Measurements from ENCODE around the gene RYR3.

The RYR3 gene

GRCh38 chr15:33476908-33477307, 166.1 kb downstream of the RYR3 start:
- Histone ChIP-seq H3K4me1 (ENCODE audit: control insufficient read depth in 1 of 2, insufficient read depth in 2 of 2, low read length in 2 of 2) (no peaks in the 10 kb centered on the region), H3K27me3 (ENCODE audit: low read depth, low read length) (no peaks in the 10 kb centered on the region), H3K27ac (ENCODE audit: low read length) (no peak overlapping the region), H3K4me3 (ENCODE audit: low read depth in 1 of 2, low read length in 2 of 2) (no peak overlapping the region), H3K36me3 (ENCODE audit: control insufficient read depth in 1 of 2, insufficient read depth in 2 of 2, low read length in 2 of 2) (peaks cover 0 to 5% of the 10 kb centered on the region in 2 donors), H3K9me3 (ENCODE audit: control insufficient read depth in 1 of 2, low read length in 2 of 2) (no peaks in the 10 kb centered on the region)

DNA sequence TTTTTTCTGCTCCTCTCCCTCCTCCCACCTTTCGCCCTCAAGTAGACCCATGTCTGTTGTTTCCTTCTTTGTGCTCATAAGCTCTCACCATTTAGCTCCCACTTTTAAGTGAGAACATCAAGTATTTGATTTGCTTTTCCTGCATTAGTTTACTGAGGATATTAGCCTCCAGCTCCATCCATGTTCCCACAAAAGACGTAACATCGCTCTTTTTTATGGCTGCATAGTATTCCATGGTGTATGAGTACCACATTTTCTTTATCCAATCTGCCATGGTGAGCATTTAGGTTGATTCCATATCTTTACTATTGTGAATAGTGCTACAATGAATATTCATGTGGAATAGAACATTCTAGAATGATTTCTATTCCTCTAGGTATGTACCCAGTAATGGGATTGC, 178.6 kb downstream of the RYR3 start:
- Histone ChIP-seq H3K4me1 (ENCODE audit: control insufficient read depth in 1 of 2, insufficient read depth in 2 of 2, low read length in 2 of 2) (peaks cover 0 to 5% of the 10 kb centered on the region in 2 donors), H3K9me3 (ENCODE audit: control insufficient read depth in 1 of 2, low read length in 2 of 2) (no peaks in the 10 kb centered on the region), H3K4me3 (ENCODE audit: low read depth in 1 of 2, low read length in 2 of 2) (no peak overlapping the region), H3K27ac (ENCODE audit: low read length) (no peak overlapping the region), H3K27me3 (ENCODE audit: low read depth, low read length) (no peaks in the 10 kb centered on the region), H3K36me3 (ENCODE audit: control insufficient read depth in 1 of 2, insufficient read depth in 2 of 2, low read length in 2 of 2) (no peaks in the 10 kb centered on the region)

- peaks cover 0 to 5% of the 10 kb centered on the region in 2 donors for H3K4me1 ChIP-seq (ENCODE audit: control insufficient read depth in 1 of 2, insufficient read depth in 2 of 2, low read length in 2 of 2)
These were observed 179.9 kb downstream of the RYR3 start for GRCh38 chr15:33490703-33491102.

GRCh38 chr15:33492434-33493052, 181.8 kb downstream of the RYR3 start:
- Histone ChIP-seq H3K4me3 (ENCODE audit: low read depth in 1 of 2, low read length in 2 of 2) (no peak overlapping the region), H3K36me3 (ENCODE audit: control insufficient read depth in 1 of 2, insufficient read depth in 2 of 2, low read length in 2 of 2) (no peaks in the 10 kb centered on the region), H3K27me3 (ENCODE audit: low read depth, low read length) (no peaks in the 10 kb centered on the region), H3K9me3 (ENCODE audit: control insufficient read depth in 1 of 2, low read length in 2 of 2) (no peaks in the 10 kb centered on the region), H3K4me1 (ENCODE audit: control insufficient read depth in 1 of 2, insufficient read depth in 2 of 2, low read length in 2 of 2) (peaks cover 0 to 5% of the 10 kb centered on the region in 2 donors), H3K27ac (ENCODE audit: low read length) (no peak overlapping the region)

More at GRCh38 chr15:33490703-33491102, 179.9 kb downstream of the RYR3 start:
- H3K4me3 ChIP-seq (ENCODE audit: low read depth in 1 of 2, low read length in 2 of 2): no peak overlapping the region
- H3K27me3 ChIP-seq (ENCODE audit: low read depth, low read length): no peaks in the 10 kb centered on the region
- H3K27ac ChIP-seq (ENCODE audit: low read length): no peak overlapping the region
- no peaks in the 10 kb centered on the region for H3K36me3 ChIP-seq (ENCODE audit: control insufficient read depth in 1 of 2, insufficient read depth in 2 of 2, low read length in 2 of 2)
- no peaks in the 10 kb centered on the region for H3K9me3 ChIP-seq (ENCODE audit: control insufficient read depth in 1 of 2, low read length in 2 of 2)

- no peak overlapping the region for H3K27ac ChIP-seq (ENCODE audit: low read length)
- no peak overlapping the region for H3K4me3 ChIP-seq (ENCODE audit: low read depth in 1 of 2, low read length in 2 of 2)
- H3K27me3 ChIP-seq (ENCODE audit: low read depth, low read length): no peaks in the 10 kb centered on the region
- no peaks in the 10 kb centered on the region for H3K9me3 ChIP-seq (ENCODE audit: control insufficient read depth in 1 of 2, low read length in 2 of 2)
- H3K36me3 ChIP-seq (ENCODE audit: control insufficient read depth in 1 of 2, insufficient read depth in 2 of 2, low read length in 2 of 2): no peaks in the 10 kb centered on the region
- peaks cover 0 to 5% of the 10 kb centered on the region in 2 donors for H3K4me1 ChIP-seq (ENCODE audit: control insufficient read depth in 1 of 2, insufficient read depth in 2 of 2, low read length in 2 of 2)
These were observed 183.5 kb downstream of the RYR3 start for GRCh38 chr15:33494306-33494705.

- no peak overlapping the region for H3K4me3 ChIP-seq (ENCODE audit: low read depth in 1 of 2, low read length in 2 of 2)
- H3K9me3 ChIP-seq (ENCODE audit: control insufficient read depth in 1 of 2, low read length in 2 of 2): no peaks in the 10 kb centered on the region
- H3K27me3 ChIP-seq (ENCODE audit: low read depth, low read length): no peaks in the 10 kb centered on the region
- no peak overlapping the region for H3K27ac ChIP-seq (ENCODE audit: low read length)
- H3K4me1 ChIP-seq (ENCODE audit: control insufficient read depth in 1 of 2, insufficient read depth in 2 of 2, low read length in 2 of 2): no peaks in the 10 kb centered on the region
- no peaks in the 10 kb centered on the region for H3K36me3 ChIP-seq (ENCODE audit: control insufficient read depth in 1 of 2, insufficient read depth in 2 of 2, low read length in 2 of 2)
These were observed 189.8 kb downstream of the RYR3 start for GRCh38 chr15:33500432-33501195.

GRCh38 chr15:33503681-33504080, 192.9 kb downstream of the RYR3 start:
- no peak overlapping the region for H3K4me3 ChIP-seq (ENCODE audit: low read depth in 1 of 2, low read length in 2 of 2)
- H3K4me1 ChIP-seq (ENCODE audit: control insufficient read depth in 1 of 2, insufficient read depth in 2 of 2, low read length in 2 of 2): no peaks in the 10 kb centered on the region
- no peak overlapping the region for H3K27ac ChIP-seq (ENCODE audit: low read length)
- H3K9me3 ChIP-seq (ENCODE audit: control insufficient read depth in 1 of 2, low read length in 2 of 2): no peaks in the 10 kb centered on the region
- no peaks in the 10 kb centered on the region for H3K36me3 ChIP-seq (ENCODE audit: control insufficient read depth in 1 of 2, insufficient read depth in 2 of 2, low read length in 2 of 2)
- H3K27me3 ChIP-seq (ENCODE audit: low read depth, low read length): no peaks in the 10 kb centered on the region

DNA sequence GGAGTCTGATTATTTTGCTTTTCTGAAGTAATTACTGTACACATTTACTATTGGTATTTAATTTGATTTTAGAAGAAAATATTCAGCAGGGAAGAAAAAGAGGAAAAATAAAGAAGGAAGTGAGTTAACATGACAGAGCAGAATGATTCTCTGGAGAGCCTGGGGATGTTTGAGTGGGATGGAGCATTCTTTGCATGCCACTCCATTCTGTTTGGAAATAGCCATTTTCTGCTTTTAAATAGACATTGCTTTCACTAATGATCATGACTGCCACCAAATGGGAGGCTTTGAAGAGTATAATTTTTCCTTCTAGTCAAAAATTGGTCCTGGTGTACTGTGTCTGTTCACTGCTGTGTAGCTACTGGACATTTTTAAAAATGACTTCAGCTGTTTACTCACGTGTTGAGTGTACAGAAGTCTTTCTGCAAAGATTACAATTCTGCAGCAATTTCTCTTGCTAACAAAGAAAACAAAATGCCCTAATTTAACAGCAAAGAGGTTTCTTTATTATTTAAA, 196.1 kb downstream of the RYR3 start:
- H3K36me3 ChIP-seq (ENCODE audit: control insufficient read depth in 1 of 2, insufficient read depth in 2 of 2, low read length in 2 of 2): no peaks in the 10 kb centered on the region
- H3K27me3 ChIP-seq (ENCODE audit: low read depth, low read length): no peaks in the 10 kb centered on the region
- H3K9me3 ChIP-seq (ENCODE audit: control insufficient read depth in 1 of 2, low read length in 2 of 2): no peaks in the 10 kb centered on the region
- H3K4me1 ChIP-seq (ENCODE audit: control insufficient read depth in 1 of 2, insufficient read depth in 2 of 2, low read length in 2 of 2): no peaks in the 10 kb centered on the region
- H3K27ac ChIP-seq (ENCODE audit: low read length): no peak overlapping the region
- H3K4me3 ChIP-seq (ENCODE audit: low read depth in 1 of 2, low read length in 2 of 2): no peak overlapping the region

GRCh38 chr15:33508703-33509102, 197.9 kb downstream of the RYR3 start:
- Histone ChIP-seq H3K27me3 (ENCODE audit: low read depth, low read length) (no peaks in the 10 kb centered on the region), H3K36me3 (ENCODE audit: control insufficient read depth in 1 of 2, insufficient read depth in 2 of 2, low read length in 2 of 2) (no peaks in the 10 kb centered on the region), H3K4me3 (ENCODE audit: low read depth in 1 of 2, low read length in 2 of 2) (no peak overlapping the region), H3K27ac (ENCODE audit: low read length) (no peak overlapping the region), H3K4me1 (ENCODE audit: control insufficient read depth in 1 of 2, insufficient read depth in 2 of 2, low read length in 2 of 2) (peaks cover 0 to 8% of the 10 kb centered on the region in 2 donors), H3K9me3 (ENCODE audit: control insufficient read depth in 1 of 2, low read length in 2 of 2) (no peaks in the 10 kb centered on the region)

DNA sequence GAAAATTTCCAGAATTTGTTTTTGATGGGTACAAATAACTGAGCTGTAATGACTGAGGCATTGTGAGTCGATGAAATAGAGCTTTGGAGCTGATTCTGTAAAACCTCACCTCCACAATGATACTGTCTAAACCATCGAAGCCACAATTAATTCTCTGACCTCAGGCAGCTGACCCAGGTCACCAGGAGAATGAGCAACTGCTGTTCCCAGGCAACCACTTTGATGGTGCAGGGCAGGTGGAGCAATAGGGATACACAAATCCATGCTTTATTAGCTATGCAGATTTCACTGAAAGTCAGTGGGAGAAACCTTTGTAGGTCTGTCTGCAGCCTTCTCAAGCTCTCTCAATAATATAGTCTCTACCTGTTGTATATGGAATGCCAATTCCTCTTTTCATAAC, 204.4 kb downstream of the RYR3 start:
- H3K36me3 ChIP-seq (ENCODE audit: control insufficient read depth in 1 of 2, insufficient read depth in 2 of 2, low read length in 2 of 2): no peaks in the 10 kb centered on the region
- no peaks in the 10 kb centered on the region for H3K9me3 ChIP-seq (ENCODE audit: control insufficient read depth in 1 of 2, low read length in 2 of 2)
- peaks cover 0 to 8% of the 10 kb centered on the region in 2 donors for H3K4me1 ChIP-seq (ENCODE audit: control insufficient read depth in 1 of 2, insufficient read depth in 2 of 2, low read length in 2 of 2)
- H3K27me3 ChIP-seq (ENCODE audit: low read depth, low read length): no peaks in the 10 kb centered on the region
- H3K4me3 ChIP-seq (ENCODE audit: low read depth in 1 of 2, low read length in 2 of 2): no peak overlapping the region
- H3K27ac ChIP-seq (ENCODE audit: low read length): no peak overlapping the region

GRCh38 chr15:33516563-33516962, 205.8 kb downstream of the RYR3 start:
- Histone ChIP-seq H3K4me3 (ENCODE audit: low read depth in 1 of 2, low read length in 2 of 2) (no peak overlapping the region), H3K27me3 (ENCODE audit: low read depth, low read length) (no peaks in the 10 kb centered on the region), H3K27ac (ENCODE audit: low read length) (no peak overlapping the region), H3K9me3 (ENCODE audit: control insufficient read depth in 1 of 2, low read length in 2 of 2) (no peaks in the 10 kb centered on the region), H3K36me3 (ENCODE audit: control insufficient read depth in 1 of 2, insufficient read depth in 2 of 2, low read length in 2 of 2) (no peaks in the 10 kb centered on the region), H3K4me1 (ENCODE audit: control insufficient read depth in 1 of 2, insufficient read depth in 2 of 2, low read length in 2 of 2) (peaks cover 0 to 8% of the 10 kb centered on the region in 2 donors)

All from muscle layer of duodenum (tissue), 2 donors.